Activated CD8-positive, alpha-beta memory T cell treated with anti-CD3 and anti-CD28 coated beads, Interleukin-2, amount 10 ng/mL, durations not matched to agents 7 days and 5 days (primary cell): Measurements from ENCODE around the gene ATAT1. TPM values are rescaled to one million over a fixed set of nuclear protein-coding genes. Genes with fewer than 3 reads are reported as not detected.
"Not testable (repeated sequence)": the region's sequence is repeated elsewhere in the genome, so short reads cannot be mapped to it uniquely, and the experiment has no call there.

Experiments
- ATAC-seq: fragments of 150-1000 bp; cut with Tn5 transposase; one replicate; pipeline ENCODE4 v1.10.0; 2021; ENCODE audit warnings: moderate library complexity
- CTCF ChIA-PET: fragments of 350-600 bp; sonication (Branson Sonifier 250); formaldehyde crosslinking; loops from one replicate; lab custom pipeline; 2021; ENCODE audit warnings: antibody characterized with exemption; lab: Charles Lee
- DNase-seq: peaks from one replicate; pipeline ENCODE4 v3.0.0-alpha.2; 2020
- H3K27ac Mint-ChIP-seq: one replicate; pipeline ENCODE4 v1.8.0; 2021; ENCODE audit warnings: mild to moderate bottlenecking, mixed read lengths
- H3K27me3 Mint-ChIP-seq: one replicate; pipeline ENCODE4 v1.8.0; 2021; ENCODE audit warnings: mixed read lengths
- H3K36me3 Mint-ChIP-seq: one replicate; pipeline ENCODE4 v1.8.0; 2021; ENCODE audit warnings: mild to moderate bottlenecking, mixed read lengths
- H3K4me1 Mint-ChIP-seq: one replicate; pipeline ENCODE4 v1.8.0; 2021; ENCODE audit warnings: mixed read lengths
- H3K4me3 Mint-ChIP-seq: one replicate; pipeline ENCODE4 v1.8.0; 2021; ENCODE audit warnings: mild to moderate bottlenecking, moderate library complexity, mixed read lengths
- H3K9me3 Mint-ChIP-seq: one replicate; pipeline ENCODE4 v1.8.0; 2022; ENCODE audit warnings: low read depth, mixed read lengths
- total RNA-seq, 2 experiments: library from RNA; stranded (reverse); gene quantifications; one replicate each; pipeline ENCODE4 v1.2.3, GENCODE V29; 2021

ATAT1 gene
- total RNA-seq, 2 experiments from 2014 or later: 7.5 to 8.4 TPM

DNA sequence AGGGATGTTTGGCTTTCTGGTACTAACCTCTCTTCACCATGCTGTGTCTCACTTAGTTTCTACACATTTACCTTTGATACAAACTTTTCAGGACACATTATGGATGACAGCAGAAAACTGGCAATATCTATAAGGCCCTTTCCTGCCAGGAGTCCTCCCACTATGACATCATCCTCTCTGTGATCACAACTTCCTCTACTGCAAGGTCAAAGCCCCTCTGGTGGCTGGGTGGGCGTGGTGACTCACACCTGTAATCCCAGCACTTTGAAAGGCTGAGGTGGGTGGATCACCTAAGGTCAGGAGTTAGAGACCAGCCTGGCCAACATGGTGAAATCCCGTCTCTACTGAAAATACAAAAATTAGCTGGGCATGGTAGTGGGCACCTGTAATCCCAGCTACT lies 39.6 kb downstream of the ATAT1 start:
- H3K36me3 Mint-ChIP-seq: peaks cover 46% of the 10 kb centered on the region
- CTCF ChIA-PET: interaction anchor here (1.3 to 23.7 kb wide), 2 partner anchors 60 to 69 kb away, joined by 3 to 936 read pairs; partner anchors contain the start of genes FLOT1, MDC1 and TUBB

GRCh38 chr6:30670760-30671527 lies 44.3 kb downstream of the ATAT1 start:
- Mint-ChIP-seq H3K4me1 (peaks cover 35% of the 10 kb centered on the region), H3K27ac (no peak overlapping the region), H3K36me3 (peaks cover 24% of the 10 kb centered on the region), H3K27me3 (no peaks in the 10 kb centered on the region), H3K9me3 (no peaks in the 10 kb centered on the region), H3K4me3 (peak overlapping the region; percentile 94)
- CTCF ChIA-PET: interaction anchor here (1.1 to 23.7 kb wide), 4 partner anchors 14 to 126 kb away, joined by 4 to 936 read pairs (median 6); partner anchors contain the start of genes FLOT1, MDC1 and TUBB
- ATAC-seq: no peak
- no peak for DNase-seq

More for the DNA sequence above, 39.6 kb downstream of the ATAT1 start:
- H3K4me3 Mint-ChIP-seq, H3K27me3 Mint-ChIP-seq, H3K9me3 Mint-ChIP-seq: not testable (repeated sequence)
- Mint-ChIP-seq H3K4me1 (peaks cover 19% of the 10 kb centered on the region), H3K27ac (peak overlapping the region; percentile 48)
- ATAC-seq (peak; percentile 39), DNase-seq (peak; percentile 48)

GRCh38 chr6:30672445-30673253 lies 46.0 kb downstream of the ATAT1 start, which contains the start of gene DHX16:
TSS of gene DHX16 (minus strand) at chr6:30673006. CDS start at chr6:30672841, 165 bp downstream.
- CTCF ChIA-PET: interaction anchor here (0.7 to 23.7 kb wide), 28 partner anchors 8 to 219 kb away, joined by 3 to 936 read pairs (median 6); partner anchors contain the start of genes ABCF1, FLOT1, MDC1 and NRM
- peak; percentile 95 for DNase-seq
- Mint-ChIP-seq H3K4me3 (peak within 1 kb of the TSS; percentile 94), H3K36me3 (peaks cover 33% of the 10 kb centered on the region), H3K27ac (peak within 1 kb of the TSS; percentile 79), H3K9me3 (no peaks in the 10 kb centered on the region), H3K27me3 (no peaks in the 10 kb centered on the region), H3K4me1 (peaks cover 38% of the 10 kb centered on the region)
- ATAC-seq: peak; percentile 85

DNA sequence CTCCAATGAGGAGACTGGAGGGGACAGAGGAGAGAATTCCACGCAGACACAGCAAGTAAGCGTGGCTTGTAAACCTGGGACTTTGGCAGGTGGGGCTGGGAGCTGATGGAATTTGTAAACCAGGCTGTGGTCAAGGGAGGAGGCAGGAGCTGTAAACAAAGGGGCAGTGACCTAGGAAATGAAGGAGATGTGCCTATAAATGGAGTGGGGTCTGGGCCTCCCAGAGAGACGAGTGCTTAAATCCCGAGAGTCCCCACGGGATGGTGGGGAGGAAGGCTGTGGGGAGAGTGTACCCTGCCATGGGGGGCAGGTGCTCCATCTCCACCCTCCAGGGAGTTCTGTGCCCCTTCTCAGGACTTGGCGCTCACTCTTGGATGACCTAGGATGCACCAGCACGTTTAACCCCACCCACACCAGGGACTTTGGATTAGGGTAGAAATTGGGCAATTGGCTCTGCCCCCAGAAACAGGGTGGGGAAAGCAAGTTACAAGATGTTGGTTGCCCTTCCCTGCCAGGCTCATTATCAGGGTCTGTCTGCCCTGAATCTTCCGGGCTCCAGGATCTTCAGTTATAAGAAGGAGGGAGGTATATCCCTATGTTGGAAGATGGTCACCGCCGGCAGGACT lies 50.1 kb downstream of the ATAT1 start:
- H3K4me3 Mint-ChIP-seq: no peak overlapping the region

GRCh38 chr6:30678964-30679726 lies 52.5 kb downstream of the ATAT1 start:
- Mint-ChIP-seq H3K27ac (peak overlapping the region; percentile 90), H3K4me1 (peaks cover 33% of the 10 kb centered on the region), H3K4me3 (peak overlapping the region; percentile 90), H3K36me3 (peaks cover 76% of the 10 kb centered on the region), H3K9me3 (no peaks in the 10 kb centered on the region), H3K27me3 (no peaks in the 10 kb centered on the region)
- CTCF ChIA-PET: interaction anchor here (0.5 to 23.7 kb wide), 23 partner anchors 9 to 405 kb away, joined by 3 to 936 read pairs (median 4); partner anchors contain the start of genes ATAT1, FLOT1, IER3 and MDC1
- DNase-seq: peak; percentile 94
- ATAC-seq: peak; percentile 56

More for the DNA sequence above, 50.1 kb downstream of the ATAT1 start:
- ATAC-seq (no peak), DNase-seq (no peak)
- Mint-ChIP-seq H3K27ac (no peak overlapping the region), H3K9me3 (no peaks in the 10 kb centered on the region), H3K4me1 (peaks cover 44% of the 10 kb centered on the region), H3K27me3 (no peaks in the 10 kb centered on the region), H3K36me3 (peaks cover 53% of the 10 kb centered on the region)
- CTCF ChIA-PET: interaction anchor here (0.9 to 23.7 kb wide), 3 partner anchors 50 to 230 kb away, joined by 3 to 936 read pairs (median 4); partner anchors contain the start of genes FLOT1, MDC1 and TUBB

- Mint-ChIP-seq H3K4me3 (peak overlapping the region; percentile 90), H3K9me3 (no peaks in the 10 kb centered on the region), H3K27me3 (no peaks in the 10 kb centered on the region), H3K27ac (peak overlapping the region; percentile 90), H3K36me3 (peaks cover 78% of the 10 kb centered on the region), H3K4me1 (peaks cover 32% of the 10 kb centered on the region)
- CTCF ChIA-PET: interaction anchor here (0.7 to 23.7 kb wide), 10 partner anchors 8 to 199 kb away, joined by 3 to 936 read pairs (median 6); partner anchors contain the start of genes FLOT1, IER3, MDC1 and MRPS18B
- DNase-seq: peak; percentile 41
- no peak for ATAC-seq
Observed at GRCh38 chr6:30679765-30680535, 53.3 kb downstream of the ATAT1 start.

GRCh38 chr6:30681766-30682142 lies 55.1 kb downstream of the ATAT1 start:
- ATAC-seq: no peak
- peak overlapping the region; percentile 90 for H3K27ac Mint-ChIP-seq
- CTCF ChIA-PET: interaction anchor here (0.9 to 23.7 kb wide), 8 partner anchors 10 to 398 kb away, joined by 3 to 936 read pairs (median 3); partner anchors contain the start of genes DHX16, FLOT1, MDC1 and TUBB
- H3K27me3 Mint-ChIP-seq: no peaks in the 10 kb centered on the region
- DNase-seq: peak; percentile 56
- H3K4me1 Mint-ChIP-seq: peaks cover 25% of the 10 kb centered on the region
- H3K4me3 Mint-ChIP-seq: peak overlapping the region; percentile 90
- peaks cover 80% of the 10 kb centered on the region for H3K36me3 Mint-ChIP-seq
- H3K9me3 Mint-ChIP-seq: no peaks in the 10 kb centered on the region

GRCh38 chr6:30682143-30683117 lies 55.8 kb downstream of the ATAT1 start:
- Mint-ChIP-seq H3K27ac (peak overlapping the region; percentile 90), H3K4me1 (peaks cover 22% of the 10 kb centered on the region), H3K36me3 (peaks cover 74% of the 10 kb centered on the region), H3K27me3 (no peaks in the 10 kb centered on the region), H3K9me3 (no peaks in the 10 kb centered on the region), H3K4me3 (peak overlapping the region; percentile 90)
- DNase-seq (peak; percentile 97), ATAC-seq (peak; percentile 59)
- CTCF ChIA-PET: interaction anchor here (0.9 to 23.7 kb wide), 5 partner anchors 10 to 56 kb away, joined by 3 to 936 read pairs (median 3); partner anchors contain the start of genes DHX16, FLOT1, MDC1 and TUBB

- peak overlapping the region; percentile 90 for H3K4me3 Mint-ChIP-seq
- no peaks in the 10 kb centered on the region for H3K27me3 Mint-ChIP-seq
- H3K9me3 Mint-ChIP-seq: no peaks in the 10 kb centered on the region
- CTCF ChIA-PET: interaction anchor here (0.8 to 23.7 kb wide), 3 partner anchors 11 to 68 kb away, joined by 3 to 936 read pairs (median 8); partner anchors contain the start of genes DHX16, FLOT1, MDC1 and TUBB
- ATAC-seq (no peak), DNase-seq (peak; percentile 49)
- peaks cover 72% of the 10 kb centered on the region for H3K36me3 Mint-ChIP-seq
- peaks cover 31% of the 10 kb centered on the region for H3K4me1 Mint-ChIP-seq
- peak overlapping the region; percentile 90 for H3K27ac Mint-ChIP-seq
Observed at GRCh38 chr6:30683183-30683979, 56.7 kb downstream of the ATAT1 start.

DNA sequence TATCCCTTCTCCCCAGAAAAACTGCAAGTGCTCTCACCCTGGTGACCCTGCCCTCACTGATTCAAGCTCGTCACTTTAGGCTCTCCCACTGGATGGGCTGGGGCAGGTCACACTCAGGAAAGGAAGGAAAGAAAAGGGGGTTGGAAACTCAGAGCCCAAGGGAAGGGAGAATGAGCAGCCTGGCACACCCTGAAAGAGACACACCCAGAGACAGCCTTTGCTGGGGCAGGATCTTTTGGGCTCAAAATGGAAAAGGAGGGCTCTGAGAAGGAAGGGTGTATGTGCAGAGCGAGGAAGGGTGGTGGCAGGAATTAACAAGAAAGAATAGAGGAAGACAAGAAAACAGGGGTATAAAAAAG lies 57.3 kb downstream of the ATAT1 start:
- ATAC-seq: no peak
- H3K27me3 Mint-ChIP-seq: no peaks in the 10 kb centered on the region

More for the DNA sequence above, 57.3 kb downstream of the ATAT1 start:
- H3K9me3 Mint-ChIP-seq: no peaks in the 10 kb centered on the region
- peaks cover 68% of the 10 kb centered on the region for H3K36me3 Mint-ChIP-seq
- H3K4me3 Mint-ChIP-seq: peak overlapping the region; percentile 90
- CTCF ChIA-PET: interaction anchor here (0.8 to 23.7 kb wide), 5 partner anchors 9 to 69 kb away, joined by 3 to 936 read pairs (median 8); partner anchors contain the start of genes DHX16, FLOT1, MDC1 and TUBB
- peaks cover 32% of the 10 kb centered on the region for H3K4me1 Mint-ChIP-seq
- H3K27ac Mint-ChIP-seq: peak overlapping the region; percentile 90
- DNase-seq: no peak
